ENCODE measurements around the gene ANO1.
"Not testable (repeated sequence)": the region's sequence is repeated elsewhere in the genome, so short reads cannot be mapped to it uniquely, and the experiment has no call there.

Gene ANO1

DNA sequence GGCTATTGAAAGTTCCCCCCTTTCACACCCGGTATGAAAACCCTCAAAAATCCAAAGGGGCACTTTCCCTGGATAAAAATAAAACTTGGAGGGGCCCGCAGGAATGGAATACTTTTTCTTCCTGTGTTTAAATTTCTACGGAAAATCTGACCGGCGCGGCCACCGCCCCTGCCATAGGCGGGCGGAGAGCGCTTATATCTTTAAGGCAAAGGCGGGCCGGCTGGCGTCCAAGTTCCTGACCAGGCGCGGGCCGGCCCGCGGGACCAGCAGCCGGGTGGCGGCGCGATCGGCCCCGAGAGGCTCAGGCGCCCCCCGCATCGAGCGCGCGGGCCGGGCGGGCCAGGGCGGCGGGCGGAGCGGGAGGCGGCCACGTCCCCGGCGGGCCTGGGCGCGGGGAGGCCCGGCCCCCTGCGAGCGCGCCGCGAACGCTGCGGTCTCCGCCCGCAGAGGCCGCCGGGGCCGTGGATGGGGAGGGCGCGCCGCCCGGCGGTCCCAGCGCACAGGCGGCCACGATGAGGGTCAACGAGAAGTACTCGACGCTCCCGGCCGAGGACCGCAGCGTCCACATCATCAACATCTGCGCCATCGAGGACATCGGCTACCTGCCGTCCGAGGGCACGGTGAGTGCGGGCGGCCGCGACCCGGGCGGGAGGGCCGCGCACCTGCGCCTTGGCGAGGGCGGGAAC is at the start of gene ANO1:
Gene ANO1, plus strand, starts transcription at position 223 of the 686 bp plus-strand sequence. Its CDS starts 290 bp downstream, at position 513.
- DNase-seq (ENCODE audit: low read depth): no peak

DNA sequence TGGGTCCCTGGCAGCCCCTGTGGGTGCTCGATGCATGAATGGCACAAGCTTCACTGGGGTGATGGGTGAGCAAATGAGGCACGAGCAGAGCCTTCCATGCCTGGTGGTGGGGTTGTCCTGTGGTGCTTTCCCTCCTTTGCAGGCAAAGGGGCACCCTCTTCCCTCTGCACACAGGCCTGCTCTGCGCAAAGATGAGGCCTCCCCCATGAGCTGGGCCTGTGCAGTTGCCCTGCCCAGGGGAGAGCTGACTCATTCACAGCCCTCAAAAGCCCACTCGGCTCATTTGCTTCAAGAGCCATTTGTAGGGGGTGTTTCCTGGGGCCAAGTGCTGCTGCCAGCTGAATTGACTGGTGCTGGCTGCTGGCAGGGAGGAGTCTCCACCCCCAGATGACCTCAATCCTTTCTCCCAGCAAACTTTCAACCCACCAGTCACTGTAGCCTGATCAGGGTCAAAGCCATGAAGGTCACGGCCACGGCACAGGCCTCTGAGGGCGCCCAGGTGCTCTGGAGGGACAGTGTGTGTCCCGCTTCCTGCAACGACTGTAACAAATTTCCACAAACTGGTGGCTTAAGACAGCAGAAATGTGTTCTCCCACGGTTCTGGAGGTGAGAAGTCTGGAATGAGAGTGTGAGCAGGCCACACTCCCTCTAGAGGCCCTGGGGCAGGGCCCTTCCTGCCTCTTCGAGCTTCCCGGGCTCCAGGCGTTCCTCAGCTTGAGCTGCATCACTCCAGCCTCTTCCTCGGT is 48.8 kb upstream of the ANO1 start:
- no peak for DNase-seq (ENCODE audit: low read depth)

DNA sequence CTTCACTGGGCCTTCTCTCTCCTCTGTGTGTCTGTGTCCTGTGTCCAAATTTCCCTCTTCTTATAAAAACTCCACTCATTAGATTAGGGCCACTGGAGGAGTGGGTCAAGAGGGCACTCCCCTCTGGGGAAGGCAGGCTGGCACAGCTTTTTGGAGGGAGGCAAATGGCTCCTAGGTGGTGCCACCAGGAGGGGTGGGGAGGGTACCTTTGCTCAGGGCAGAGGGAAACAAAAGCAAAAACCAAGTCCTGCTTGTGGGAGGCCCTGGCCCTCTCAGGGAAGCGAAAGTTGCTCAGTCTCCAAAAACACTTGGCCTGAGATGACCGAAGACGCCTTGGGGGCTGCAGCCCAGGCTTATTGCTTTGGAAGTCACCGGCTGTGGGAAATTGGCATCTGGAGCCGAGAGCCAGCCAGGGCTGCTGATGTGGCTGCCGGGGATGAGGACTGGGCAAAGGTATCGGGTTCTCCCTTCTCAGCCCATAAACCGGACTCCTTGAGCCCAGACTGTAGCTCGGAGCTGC is 48.2 kb upstream of the ANO1 start:
- DNase-seq (ENCODE audit: low read depth): no peak

DNA sequence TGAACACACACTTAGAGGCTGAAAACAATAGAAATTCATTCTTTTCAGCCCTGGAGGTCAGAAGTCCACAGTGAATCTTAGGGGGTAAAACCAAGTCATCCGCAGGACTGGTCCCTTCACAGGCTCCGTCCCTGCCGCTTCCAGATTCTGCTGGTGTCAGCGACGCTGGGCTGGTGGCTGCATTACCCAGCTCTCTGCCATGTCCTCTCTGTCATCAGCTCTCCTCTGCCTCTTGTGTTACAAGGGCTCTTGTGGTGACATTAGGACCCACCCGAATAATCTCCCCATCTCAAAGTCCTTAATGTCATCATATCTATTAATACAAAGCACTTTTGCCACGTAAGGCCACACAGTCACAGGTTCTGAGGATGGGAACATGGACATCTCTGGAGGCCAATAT is 47.7 kb upstream of the ANO1 start:
- no peak for DNase-seq (ENCODE audit: low read depth)

DNA sequence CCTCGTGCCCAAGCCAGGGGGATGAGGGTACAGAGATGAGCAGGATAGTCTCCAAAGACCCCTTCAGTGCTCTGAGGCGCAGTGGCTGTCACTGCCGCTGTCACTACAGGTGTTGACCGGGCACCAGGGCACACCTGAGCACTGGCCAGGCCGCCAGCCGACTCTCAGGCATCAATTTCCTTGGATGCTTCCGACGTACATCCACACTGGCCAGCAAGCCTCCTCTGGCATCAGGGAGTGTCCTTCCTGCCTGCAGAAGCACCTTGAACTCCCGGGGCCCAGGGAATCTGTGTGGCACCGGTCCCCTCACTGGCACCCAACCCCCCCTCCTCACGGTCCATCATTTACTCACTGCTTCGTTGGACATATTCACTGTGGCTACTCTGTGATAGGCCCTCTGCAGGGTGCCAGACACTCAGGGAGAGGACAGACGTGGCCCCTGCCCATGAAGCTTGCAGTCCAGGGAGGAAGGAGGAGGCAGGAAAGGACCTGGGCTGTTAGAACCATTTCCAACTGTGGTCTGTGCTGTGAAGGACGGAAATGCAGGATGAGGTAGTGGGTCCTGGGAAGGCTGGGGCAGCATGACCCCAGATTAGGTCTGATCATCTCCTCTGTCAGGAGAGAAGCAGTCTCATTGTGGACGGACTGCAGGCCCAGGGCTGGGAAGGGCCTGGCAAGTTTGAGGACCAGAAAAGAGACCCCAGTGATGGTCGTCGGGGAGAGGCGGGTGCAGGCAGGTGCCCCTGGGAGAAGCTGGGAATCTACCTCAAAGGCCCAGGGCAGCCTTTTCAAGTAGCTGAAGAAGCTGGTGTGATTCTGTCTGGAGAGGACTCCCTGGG is 46.3 kb upstream of the ANO1 start:
- no peak for DNase-seq (ENCODE audit: low read depth)

DNA sequence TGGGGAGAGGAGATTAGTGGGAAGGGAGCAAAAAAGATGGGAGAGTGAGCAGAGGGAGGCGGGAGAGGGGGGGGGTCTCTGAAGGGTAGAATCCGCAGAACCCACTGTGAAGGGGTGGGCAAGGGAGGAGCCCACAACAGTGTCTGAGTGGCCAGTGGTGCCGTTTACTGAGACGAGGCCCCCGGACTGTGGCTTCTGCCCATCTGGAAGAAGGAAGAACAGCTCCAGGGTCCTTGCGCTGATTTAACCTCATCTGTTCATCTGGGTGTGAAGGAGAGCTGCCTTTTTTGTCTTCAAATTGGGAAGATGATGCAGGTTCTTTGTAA is 45.7 kb upstream of the ANO1 start:
- DNase-seq (ENCODE audit: low read depth): no peak

DNA sequence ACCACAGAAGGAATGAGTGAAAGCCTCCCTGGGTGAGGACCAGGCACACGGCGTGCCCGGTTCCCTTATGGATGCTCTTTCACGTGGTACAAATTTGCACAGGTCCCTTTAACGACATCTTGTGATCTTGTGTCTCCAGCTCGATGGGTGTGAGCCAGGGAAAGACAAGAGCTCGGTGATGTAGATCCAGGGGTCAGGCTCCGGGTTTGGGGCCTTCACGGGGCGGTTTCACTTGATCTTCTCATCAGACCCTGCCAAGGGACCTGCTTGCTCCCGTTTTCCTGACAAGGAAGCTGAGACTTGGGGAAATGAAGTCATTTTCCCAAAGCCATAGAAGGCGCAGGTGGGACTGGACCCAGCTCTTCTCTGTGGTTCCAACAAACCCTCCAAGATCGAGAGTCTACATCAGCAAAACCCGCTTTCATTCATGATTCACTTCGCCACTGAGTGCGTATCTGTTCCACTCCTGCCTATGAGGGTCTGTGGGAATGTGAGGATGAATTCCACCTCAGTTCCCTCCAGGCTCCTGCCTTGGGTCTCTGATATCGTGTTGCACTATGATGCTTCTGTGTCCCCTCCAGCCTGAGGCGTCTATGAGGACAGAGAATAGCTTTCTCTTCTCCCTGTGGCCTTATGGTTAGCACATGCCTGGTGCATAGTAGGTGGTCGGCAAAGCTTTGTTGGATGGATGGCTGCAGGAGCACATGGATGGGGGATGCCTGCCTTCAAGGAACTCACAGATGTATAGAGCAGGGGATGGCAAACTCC is 45.0 kb upstream of the ANO1 start:
- DNase-seq (ENCODE audit: low read depth): no peak

DNA sequence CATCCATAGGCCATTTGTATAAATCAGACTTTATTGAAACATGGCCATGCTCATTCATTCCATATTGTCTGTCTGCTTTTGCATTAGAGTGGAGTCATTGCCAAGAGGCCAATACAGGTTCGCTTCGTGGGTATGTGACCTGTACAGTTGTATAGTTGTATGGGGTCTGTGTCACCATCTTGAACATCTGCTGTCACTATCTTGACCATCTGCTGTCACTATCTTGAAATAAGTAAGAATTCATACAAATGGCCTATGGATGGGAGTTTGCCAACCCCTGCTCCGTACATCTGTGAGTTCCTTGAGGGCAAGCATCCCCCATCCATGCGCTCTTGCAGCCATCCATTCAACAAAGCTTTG is 44.4 kb upstream of the ANO1 start:
- DNase-seq (ENCODE audit: low read depth): no peak

DNA sequence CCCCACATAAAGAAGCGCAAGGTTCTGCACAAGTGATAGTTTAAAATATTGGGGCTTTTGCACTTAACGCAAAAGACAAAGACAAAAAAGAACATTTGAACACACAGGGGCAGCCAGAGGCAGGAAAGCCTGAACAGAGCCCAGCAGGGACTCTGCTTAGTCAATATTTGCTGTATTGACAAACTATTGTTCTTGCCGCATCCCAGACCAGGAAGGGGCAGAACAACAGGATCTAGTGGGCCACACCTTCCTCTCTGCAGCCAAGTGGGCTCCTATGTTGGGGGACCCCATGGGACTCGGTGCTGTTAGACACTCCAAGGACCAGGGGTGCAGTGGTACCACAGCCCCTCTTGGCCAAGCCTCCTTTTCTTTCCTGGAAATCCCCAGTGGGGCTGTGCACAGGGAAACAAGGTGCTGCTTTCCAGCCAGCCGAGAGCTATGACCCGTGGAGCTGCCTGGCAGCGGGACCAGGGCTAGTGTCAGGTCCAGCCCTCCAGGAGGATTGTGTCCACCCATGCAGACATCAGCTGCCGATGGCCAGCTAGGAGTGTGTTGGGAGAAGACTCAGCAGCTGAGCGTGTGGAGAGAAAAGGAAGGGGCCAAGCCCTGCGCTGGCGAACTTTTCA is 43.3 kb upstream of the ANO1 start:
- no peak for DNase-seq (ENCODE audit: low read depth)

DNA sequence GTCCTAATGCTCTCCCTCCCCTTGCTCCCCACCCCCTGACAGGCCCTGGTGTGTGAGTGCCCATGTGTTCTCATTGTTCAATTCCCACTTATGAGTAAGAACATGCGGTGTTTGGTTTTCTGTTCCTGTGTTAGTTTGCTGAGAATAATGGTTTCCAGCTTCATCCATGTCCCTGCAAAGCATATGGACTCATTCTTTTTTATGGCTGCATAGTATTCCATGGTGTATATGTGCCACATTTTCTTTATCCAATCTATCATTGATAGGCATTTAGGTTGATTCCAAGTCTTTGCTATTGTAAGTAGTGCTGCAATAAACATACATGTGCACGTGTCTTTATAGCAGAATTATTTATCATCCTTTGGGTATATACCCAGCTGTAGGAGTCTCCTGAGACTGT is 42.5 kb upstream of the ANO1 start:
- not testable (repeated sequence) for DNase-seq (ENCODE audit: low read depth)

DNA sequence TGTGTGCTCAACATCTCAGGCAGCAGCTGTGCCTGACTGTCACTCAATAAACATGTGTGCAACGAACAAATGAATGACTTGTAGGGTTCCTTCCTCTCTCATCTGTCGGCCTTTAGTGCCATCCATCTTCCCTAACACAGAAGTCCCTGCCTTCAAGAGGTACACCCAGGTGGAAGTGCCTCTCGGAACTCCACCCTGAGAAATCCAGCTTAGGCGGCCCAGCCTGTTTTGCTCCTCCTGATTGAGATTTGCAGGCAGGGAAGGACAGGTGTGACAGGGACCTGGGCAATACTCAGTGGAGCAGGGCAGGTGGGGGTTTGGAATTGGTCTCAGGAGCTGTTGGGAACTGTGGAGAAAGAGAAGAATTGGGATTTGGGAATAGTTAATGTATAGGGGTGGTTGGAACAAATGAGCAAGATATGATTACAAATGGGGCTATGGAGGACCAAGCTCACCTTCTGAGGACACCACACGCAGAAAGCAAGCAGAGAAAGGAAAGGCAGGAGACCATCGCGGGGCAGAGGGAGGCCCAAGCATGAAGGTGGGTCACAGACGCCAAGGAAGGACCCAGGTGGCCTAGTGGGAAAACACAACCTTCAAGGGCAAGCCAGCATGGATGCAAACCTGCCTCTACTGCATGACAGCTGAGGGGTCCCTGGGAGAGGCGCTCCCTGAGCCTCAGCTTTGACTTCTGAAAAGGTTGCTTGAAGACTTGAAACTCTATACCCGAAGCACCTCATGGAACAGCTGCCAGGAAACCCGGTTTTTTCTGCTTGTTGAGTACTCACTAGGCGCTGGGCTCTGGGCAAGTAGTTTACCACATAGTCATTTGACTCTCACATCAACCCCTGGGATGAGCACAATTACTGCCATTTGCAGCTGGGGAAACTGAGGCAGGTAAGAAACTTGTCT is 40.9 kb upstream of the ANO1 start:
- DNase-seq (ENCODE audit: low read depth): no peak

DNA sequence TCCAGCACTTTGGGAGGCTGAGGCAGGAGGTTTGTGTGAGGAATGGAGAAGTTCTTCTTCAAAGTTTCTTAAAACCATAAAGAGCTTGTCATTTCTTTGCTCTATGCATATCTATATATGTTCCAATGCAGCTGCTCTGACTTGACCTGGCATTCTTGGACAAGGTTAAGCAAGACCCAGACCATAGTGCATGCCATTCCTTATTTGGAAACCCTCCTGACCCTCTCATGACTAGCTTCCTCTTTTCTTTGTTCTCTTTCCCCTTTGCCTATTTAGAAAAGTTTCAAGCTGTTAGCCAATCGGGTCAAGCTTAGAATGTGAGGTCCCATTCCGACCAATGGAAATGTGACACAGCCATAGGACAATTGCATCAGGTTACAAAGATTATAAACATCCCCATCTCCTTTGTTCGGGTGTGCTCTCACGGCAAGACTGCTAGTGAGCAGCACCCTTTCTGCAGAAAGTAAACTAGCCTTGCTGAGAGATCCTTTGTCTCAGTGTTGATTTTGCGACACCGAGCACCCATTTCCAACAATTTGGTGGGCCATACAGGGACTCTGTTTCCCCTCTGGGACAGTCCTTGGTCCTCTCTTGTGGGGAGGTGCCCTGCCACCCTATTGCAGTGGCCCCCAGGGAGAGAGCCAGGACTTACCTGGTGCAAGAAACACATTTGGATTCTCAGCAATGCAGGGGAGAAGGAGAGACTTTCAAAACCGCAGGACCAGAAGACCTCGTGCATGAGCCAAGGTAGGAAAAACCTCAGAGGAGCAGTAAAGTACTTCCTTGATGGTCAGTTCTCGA is 39.9 kb upstream of the ANO1 start:
- no peak for DNase-seq (ENCODE audit: low read depth)

DNA sequence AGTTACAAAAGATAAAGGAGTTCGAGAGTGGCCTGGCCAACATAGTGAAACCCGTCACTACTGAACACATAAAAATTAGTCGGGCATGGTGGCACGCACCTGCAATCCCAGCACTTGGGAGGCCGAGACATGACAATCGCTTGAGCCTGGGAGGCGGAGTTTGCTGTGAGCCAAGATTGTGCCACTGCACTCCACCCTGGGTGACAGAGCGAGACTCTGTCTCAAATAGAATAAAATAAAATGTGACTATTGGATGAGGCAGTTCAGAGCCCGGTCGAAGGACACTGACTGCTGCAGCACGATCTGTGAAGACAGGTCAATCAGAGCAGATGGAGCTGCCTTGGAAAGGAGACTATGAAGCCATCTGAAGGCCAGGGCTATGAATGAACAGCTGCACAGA is 37.7 kb upstream of the ANO1 start:
- no peak for DNase-seq (ENCODE audit: low read depth)

DNA sequence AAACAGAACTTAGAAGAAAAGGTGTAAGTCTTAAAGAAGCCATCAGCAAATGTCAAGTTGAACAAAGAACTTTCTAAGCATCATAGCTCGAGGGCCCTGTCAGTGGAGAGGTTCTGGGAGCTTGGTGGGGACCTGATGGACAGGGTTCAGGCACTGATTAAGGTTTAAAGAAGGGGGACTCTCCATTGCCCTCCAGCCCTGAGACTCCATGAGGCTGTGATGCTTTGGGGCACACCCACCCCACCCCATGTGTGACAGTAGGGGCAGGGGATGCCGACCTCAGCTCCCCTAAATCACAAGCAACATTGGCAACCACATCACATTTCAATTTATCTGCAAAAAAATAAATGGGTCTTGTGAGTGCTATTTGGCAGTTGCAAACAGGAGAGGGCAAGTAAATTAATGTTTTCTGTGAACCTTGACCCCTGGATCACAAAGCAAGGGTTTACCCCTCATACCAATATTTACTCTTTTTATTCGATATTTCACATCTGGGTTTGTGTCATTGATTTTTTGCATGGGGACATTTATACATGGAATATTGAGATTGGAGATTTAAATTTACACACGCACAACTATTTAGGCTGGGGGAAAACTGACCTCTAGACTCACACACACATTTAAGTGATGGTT is 37.1 kb upstream of the ANO1 start:
- no peak for DNase-seq (ENCODE audit: low read depth)

DNA sequence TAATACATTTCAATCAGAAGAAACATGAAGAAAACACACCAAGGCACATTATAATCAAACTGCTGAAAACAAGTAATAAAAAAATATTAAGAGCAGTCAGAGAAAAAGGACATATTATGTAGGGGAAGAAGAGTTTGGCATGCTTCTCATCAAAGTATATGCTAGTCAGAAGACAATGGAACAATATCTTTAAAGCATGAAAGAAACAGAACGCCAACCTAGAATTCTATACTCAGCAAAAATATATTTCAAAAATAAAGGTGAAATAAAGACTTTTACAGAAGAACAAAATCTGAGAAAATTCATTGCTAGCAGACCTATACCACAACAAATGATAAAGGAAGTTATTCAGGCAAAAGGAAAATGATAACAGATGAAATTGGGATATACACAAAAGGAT is 34.6 kb upstream of the ANO1 start:
- DNase-seq (ENCODE audit: low read depth): no peak

DNA sequence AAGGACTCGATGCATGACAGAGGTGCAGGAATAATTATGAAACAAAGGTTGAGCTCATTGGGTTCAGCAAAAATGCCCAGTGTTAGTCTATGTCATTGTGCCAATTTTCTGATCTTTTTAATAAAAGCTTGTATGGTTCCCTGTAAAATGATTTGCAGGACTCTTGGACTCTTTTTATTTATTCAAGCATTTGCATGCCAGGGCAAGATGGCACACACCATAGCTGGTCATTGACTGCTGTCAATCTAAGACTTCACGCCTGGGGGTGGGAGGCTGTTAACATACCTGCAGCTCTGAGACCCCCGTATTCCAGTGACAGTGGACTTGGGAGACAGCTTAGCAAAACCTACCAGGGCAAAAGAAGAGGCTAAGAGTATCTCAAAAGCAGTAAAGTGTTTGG is 32.0 kb upstream of the ANO1 start:
- DNase-seq (ENCODE audit: low read depth): no peak

DNA sequence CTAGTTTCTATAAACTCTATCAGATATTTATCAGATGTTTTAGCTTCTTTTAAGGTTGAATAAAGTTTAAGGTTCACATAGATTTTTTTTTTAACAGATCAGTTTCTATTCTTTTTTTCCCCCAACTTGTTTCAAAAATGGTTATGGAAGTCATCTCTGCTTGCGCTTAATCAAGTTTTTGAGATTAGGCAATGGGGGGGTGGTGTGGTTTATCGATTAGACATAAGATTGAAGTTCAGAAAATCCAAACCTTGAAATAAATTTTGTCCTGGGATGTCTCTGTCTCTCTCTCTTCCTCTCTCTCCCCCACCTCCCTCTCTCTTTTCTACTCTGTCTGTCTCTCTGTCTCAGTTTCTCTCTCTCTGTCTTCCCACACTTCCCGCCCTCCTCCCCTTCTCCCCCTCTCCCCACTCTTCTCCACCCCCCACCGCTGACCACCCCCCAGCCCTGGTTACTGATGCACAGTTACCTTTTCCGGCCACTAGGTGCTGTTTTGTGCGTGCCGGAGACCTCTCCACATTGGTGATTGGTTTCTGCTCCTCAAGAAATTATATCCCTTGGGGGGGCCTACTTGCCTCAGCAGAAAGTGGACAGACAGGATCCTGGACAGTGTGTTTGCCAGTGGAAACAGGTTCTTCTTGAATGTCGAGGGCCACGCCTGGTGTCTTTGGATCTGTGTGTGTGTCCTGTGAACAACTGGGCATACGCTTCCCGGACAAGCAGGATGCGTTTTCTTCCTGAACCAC is 29.7 kb upstream of the ANO1 start:
- DNase-seq (ENCODE audit: low read depth): no peak

DNA sequence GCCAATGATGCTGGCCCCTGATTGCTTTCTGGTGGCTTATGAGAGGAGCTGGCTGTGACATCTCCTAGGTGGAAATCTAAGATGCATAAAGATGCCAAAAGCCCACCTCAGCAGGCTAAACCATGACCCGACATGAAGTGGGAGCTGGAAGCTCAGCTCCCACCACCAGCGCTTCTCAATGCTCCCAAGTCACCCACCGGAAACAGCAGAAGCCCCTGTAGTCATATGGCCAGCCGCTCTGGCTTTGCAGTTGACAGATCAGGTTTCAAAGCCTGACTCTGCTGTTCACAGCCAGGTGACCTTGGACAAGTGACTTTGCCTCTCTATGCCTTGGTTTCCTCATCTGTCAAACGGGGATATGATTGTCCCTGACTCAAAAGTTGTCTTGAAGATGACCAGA is 29.1 kb upstream of the ANO1 start:
- no peak for DNase-seq (ENCODE audit: low read depth)

DNA sequence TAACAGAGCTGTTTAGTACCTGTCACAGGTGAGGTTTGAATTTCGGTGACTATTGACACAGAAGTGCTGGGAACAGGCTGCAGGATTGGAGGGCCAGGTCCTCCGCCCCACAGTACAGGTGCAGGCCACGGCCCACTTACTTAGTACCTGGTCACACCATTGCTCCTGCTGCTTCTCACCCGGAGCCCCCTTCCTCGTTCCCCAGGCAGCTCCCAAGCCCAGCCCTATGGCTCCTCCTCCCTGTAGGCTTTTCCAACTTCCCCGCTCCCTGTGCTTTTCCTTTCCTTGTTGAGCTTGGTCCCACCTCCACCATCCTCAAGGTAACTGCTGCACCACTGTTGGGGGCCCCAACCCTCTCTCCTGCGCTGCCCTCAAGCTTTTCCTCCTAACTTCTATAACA is 27.9 kb upstream of the ANO1 start:
- DNase-seq (ENCODE audit: low read depth): no peak

Measured in CMK (cell line).